ENCODE results near the gene VGLL1.

Gene VGLL1

DNA sequence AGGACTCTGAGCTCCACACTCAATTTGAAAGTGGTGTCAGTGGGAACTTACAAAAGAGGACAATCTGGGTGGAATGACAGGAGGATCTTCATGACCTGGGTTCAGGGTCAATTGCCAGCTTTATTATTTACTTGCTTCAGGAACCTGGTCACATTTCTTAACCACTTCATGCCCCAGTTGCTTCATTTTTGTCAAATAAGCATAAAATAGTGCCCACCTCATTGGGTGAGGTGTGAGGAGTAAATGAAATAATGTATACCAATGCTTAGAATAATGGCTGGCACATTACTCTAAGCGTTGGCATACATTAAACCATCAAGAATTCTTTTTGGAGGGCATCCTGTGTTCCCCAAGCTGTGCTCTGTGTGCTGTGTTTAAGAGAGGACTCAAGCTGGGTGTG is 19.4 kb downstream of the VGLL1 start:
- no peak for DNase-seq (ENCODE audit: extremely low read depth in 1 of 2, low read depth in 1 of 2)

GRCh38 chrX:136555694-136556093 is 23.7 kb downstream of the VGLL1 start:
- DNase-seq (ENCODE audit: extremely low read depth in 1 of 2, low read depth in 1 of 2) = no peak

GRCh38 chrX:136572030-136572429 is 40.0 kb downstream of the VGLL1 start:
- no peak for DNase-seq (ENCODE audit: extremely low read depth in 1 of 2, low read depth in 1 of 2)

DNA sequence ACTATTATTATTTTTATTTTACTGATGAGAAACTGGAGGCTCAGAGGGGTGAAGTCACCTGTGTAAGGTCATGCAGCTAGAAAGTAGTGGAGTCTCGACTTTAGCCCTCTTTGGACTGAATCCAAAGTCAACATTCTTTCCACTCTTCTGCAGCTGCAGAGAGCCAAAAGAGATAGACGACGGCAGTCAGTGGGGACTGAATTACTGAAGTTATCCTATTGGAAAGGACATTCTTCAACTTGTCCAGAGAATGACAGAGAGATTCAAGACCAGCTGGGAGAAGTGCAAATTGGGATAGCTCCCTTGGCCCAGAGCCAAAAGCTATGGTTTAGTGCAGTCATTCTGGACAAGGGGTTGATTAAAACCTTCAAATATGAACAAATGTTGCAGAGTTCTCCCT is 42.5 kb downstream of the VGLL1 start:
- DNase-seq (ENCODE audit: extremely low read depth in 1 of 2, low read depth in 1 of 2) = no peak

DNA sequence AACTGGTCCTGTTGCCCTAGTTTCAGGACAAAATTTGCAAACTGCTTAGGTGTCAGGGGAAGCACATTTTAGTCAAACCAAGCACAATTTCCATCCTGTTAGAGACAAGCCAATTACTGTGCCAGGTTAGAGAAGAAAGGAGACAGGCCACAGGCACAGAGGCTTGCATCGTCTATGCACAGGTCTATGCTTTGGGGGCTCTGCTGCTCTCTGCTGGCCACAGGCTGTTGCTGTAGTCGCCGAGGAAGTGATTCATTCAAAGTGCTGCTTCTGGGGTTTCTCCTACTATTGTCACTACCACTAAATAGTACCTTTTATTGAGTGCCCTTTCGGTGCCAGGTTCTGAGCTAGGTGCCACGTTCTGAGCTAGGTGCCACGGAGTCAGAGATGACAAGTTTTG is 45.5 kb downstream of the VGLL1 start:
- peak; percentile 12 to 25 for DNase-seq (ENCODE audit: extremely low read depth in 1 of 2, low read depth in 1 of 2)

DNA sequence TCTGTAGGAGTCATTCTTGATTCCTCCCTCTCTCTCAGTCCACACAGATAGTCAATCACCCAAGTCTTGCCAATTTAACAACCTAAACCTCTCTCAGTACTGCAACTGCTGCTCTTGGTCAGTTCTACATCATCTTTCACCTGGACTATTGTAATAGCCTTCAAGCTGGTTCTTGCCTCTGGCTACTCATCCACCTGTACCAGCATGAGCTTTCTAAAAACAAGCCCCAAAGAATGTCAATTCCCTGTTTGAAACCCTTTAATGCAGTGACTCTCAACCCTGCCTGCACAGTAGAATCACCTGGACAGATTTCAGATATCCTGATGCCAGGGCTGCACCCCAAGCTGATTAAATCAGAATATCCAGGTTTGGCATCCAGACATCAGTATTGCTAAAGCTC is 48.3 kb downstream of the VGLL1 start:
- DNase-seq (ENCODE audit: extremely low read depth in 1 of 2, low read depth in 1 of 2) = no peak

DNA sequence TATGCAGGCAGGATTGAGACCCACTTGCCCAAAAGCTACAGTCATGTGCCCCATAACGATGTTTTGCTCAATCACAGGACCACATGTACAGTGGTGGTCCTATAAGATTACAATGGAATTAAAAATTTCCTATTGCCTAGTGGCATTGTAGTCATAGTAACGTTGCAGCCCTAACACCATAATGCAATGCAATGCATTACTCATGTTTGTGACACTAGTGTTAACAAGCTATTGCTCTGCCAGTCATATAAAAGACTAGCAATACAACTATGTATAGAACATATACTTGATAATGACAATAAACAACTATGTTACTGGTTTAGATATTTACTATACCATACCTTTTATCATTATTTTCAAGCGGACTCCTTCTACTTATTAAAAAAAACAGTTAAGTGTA is 50.6 kb downstream of the VGLL1 start:
- no peak for DNase-seq (ENCODE audit: extremely low read depth in 1 of 2, low read depth in 1 of 2)

GRCh38 chrX:136584545-136584944 is 52.5 kb downstream of the VGLL1 start:
- no peak for DNase-seq (ENCODE audit: extremely low read depth in 1 of 2, low read depth in 1 of 2)

DNA sequence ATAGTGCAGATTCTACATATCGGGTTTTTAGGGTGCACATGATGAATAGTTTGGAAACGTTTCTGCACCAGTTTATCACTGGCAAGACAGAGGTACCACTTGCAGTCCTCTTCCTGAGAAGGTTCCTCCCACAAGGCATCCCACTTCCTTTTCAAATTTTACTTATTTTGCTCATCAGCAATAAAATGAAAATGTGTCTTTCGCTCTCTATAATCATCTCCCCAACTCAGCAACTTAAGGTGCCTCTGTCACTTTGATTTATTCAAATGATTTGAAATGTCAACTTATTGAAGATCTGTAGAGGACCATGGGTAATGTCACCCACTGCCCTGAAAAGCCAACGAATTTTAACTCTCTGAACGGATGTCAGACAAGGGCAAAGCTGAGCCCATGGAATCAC is 53.2 kb downstream of the VGLL1 start:
- no peak for DNase-seq (ENCODE audit: extremely low read depth in 1 of 2, low read depth in 1 of 2)

DNA sequence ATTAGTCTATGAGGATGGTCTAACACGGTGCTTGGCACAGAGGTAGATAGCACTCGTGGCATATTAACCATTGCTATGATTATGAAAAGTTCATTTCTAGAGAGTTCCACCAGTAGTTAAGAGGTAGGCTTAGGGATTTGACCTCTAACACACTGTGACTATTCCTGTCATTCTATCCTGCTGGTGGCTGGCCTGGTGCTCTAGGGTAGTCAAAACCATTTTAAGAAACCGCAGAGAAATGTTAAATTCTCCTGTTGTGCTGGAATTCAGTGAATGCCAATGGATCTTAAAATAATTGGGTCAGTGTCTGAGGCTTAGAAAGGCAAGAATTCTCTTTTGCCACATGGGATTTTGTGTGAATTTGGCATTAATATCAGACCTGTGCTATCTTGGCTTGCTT is 53.9 kb downstream of the VGLL1 start:
- no peak for DNase-seq (ENCODE audit: extremely low read depth in 1 of 2, low read depth in 1 of 2)

- peak in 1 of 2 donors; percentile 13 for DNase-seq (ENCODE audit: extremely low read depth in 1 of 2, low read depth in 1 of 2)
Measured at GRCh38 chrX:136586386-136586785, 54.4 kb downstream of the VGLL1 start.

- no peak for DNase-seq (ENCODE audit: extremely low read depth in 1 of 2, low read depth in 1 of 2)
Measured at GRCh38 chrX:136587532-136587931, 55.5 kb downstream of the VGLL1 start.

GRCh38 chrX:136588036-136588435 is 56.0 kb downstream of the VGLL1 start:
- no peak for DNase-seq (ENCODE audit: extremely low read depth in 1 of 2, low read depth in 1 of 2)

DNA sequence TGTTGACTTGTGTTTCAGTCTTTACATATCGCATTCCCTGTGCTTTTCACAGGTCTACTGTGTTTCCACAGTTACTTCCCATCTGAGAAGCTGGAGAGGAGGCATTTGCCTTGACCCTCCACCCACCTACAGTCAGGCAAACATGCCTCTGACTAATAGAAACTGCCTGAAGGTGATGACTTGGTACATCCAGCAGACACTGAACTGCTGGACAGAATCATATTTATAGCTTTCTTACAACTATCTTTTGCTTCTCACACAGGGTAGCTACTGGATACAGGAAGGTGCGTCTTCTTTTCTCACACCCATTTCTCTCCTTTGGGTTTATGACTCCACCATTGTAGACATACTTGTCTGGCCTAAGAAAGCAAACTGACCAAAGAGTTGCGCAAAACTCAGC is 58.0 kb downstream of the VGLL1 start:
- no peak for DNase-seq (ENCODE audit: extremely low read depth in 1 of 2, low read depth in 1 of 2)

- DNase-seq (ENCODE audit: extremely low read depth in 1 of 2, low read depth in 1 of 2) = no peak
Measured at GRCh38 chrX:136597356-136597755, 65.3 kb downstream of the VGLL1 start.

DNA sequence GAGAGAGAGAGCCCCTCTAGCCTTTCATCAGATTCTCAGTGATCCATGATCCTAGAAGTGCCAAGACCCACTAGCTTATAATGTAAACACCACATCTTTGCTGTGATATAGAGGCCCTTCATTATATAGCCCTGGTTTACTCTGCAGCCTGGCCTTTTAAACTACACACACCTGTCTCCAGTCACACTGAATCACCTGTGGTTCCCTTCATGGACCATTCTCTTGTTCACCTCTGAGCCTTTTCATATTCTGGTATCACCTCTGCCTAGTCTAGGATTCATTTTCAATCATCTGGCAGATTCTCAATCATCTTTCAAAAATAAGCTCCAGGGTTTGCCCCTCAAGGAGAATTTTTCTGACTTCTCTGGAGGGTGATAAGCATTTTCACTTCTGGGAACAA is 65.9 kb downstream of the VGLL1 start:
- DNase-seq (ENCODE audit: extremely low read depth in 1 of 2, low read depth in 1 of 2) = no peak

GRCh38 chrX:136598631-136599030 is 66.6 kb downstream of the VGLL1 start:
- no peak for DNase-seq (ENCODE audit: extremely low read depth in 1 of 2, low read depth in 1 of 2)

DNA sequence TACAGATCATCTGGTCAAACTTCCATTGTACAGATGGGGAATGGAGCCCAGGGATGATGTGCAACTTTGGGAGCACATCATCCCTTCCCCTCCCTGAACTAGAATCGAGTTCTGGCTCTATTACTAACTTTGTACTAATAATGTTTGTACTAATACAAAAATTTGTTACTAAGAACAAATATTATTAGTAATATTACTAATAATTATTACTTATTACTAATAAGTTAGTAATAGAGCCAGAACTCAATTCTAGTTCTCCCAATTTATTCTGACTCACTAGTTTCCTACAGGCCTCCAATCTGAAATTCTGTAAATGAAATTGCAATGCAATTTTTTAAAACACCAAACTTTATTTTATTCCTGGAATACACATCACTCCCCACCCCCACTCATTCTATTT is 68.0 kb downstream of the VGLL1 start:
- DNase-seq (ENCODE audit: extremely low read depth in 1 of 2, low read depth in 1 of 2) = no peak

Data from activated CD8-positive, alpha-beta memory T cell treated with anti-CD3 and anti-CD28 coated beads for 1 hour (primary cell).